Adipose tissue (tissue), 3 donors: ENCODE data around the gene GATB. TPM values are rescaled to one million over a fixed set of nuclear protein-coding genes. Genes with fewer than 3 reads are reported as not detected.

Source experiments
- H3K27ac ChIP-seq: one replicate; pipeline ENCODE4 v1.5.1; 2013; ENCODE audit warnings: low read depth, low read length
- WGBS, 3 donors: extraction: QIAGEN DNeasy Blood & Tissue Kit; methylation state at CpG; one replicate each; pipeline ENCODE4 v1.1.7; 2013; 5-methylcytosine and 5-hydroxymethylcytosine counted together
- polyA plus RNA-seq, 3 donors: library from polyadenylated mRNA; stranded (reverse); fragments of 200-250 nt; gene quantifications; one replicate each; pipeline ENCODE4 v1.2.3, GENCODE V29; 2013
- donor health status: healthy with polysubstance abuse.
- donor health status: Bipolar disorder and iron deficiency.
- donor health status: healthy.

Gene GATB
- polyA plus RNA-seq, 3 donors: 5.3 to 18.6 (median 17.9) TPM

- 87 to 92% (median 88%) methylated on average over 10 of the region's 10 CpGs for WGBS, 3 donors
- no peak overlapping the region for H3K27ac ChIP-seq
Measured at GRCh38 chr4:151689211-151689991, 71.4 kb downstream of the GATB start.

GRCh38 chr4:151688785-151689043 is 72.1 kb downstream of the GATB start:
- no peak overlapping the region for H3K27ac ChIP-seq

DNA sequence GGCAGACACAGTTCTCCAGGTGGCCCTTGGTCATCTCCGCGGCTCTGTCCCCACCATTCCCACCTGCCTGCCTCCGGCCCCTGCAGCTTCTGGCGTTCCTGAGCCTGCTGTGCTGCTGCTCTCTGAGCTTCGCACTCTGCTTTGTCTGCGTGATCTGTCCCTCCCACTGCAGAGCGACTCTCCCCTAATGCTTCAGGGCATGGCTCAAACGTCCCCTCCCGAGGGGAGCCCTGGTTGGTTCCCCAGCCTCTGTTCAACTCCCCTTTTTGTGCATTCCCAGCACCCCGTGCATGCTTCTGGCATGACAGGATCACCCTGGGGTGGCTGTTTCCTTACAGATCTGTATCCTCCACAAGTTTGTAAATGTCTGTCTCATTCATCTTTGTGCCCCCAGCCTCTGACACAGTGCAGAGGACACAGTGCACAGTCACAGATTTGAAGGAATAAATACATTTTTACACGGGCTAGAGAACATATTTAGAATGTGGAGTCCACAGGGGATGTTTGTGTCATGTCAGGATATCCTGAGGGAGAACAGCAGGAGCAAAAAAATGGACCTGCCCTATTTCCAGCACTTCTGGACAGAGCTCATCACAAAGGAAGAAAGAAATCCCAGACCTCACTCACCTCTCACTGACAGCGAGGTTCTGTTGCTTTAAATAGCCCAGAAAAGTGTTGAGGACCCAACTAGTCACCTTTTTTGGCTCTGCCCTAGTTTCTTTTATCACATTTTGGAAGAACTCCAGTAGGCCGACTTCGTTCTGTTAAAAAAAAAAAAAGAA is 72.6 kb downstream of the GATB start:
- H3K27ac ChIP-seq: no peak overlapping the region
- WGBS, 3 donors: 61 to 73% (median 64%) methylated on average over 14 of the region's 14 CpGs

- no peak overlapping the region for H3K27ac ChIP-seq
- WGBS, 3 donors: 69 to 83% (median 75%) methylated on average over 11 of the region's 11 CpGs
Measured at GRCh38 chr4:151687021-151687640, 73.7 kb downstream of the GATB start.

GRCh38 chr4:151685303-151685702 is 75.5 kb downstream of the GATB start:
- no peak overlapping the region for H3K27ac ChIP-seq
- 69 to 87% (median 85%) methylated on average over 5 of the region's 5 CpGs for WGBS, 3 donors

- WGBS, 3 donors: 97 to 98% (median 97%) methylated on average over 4 of the region's 4 CpGs
- no peak overlapping the region for H3K27ac ChIP-seq
Measured at GRCh38 chr4:151681085-151681484, 79.7 kb downstream of the GATB start.

DNA sequence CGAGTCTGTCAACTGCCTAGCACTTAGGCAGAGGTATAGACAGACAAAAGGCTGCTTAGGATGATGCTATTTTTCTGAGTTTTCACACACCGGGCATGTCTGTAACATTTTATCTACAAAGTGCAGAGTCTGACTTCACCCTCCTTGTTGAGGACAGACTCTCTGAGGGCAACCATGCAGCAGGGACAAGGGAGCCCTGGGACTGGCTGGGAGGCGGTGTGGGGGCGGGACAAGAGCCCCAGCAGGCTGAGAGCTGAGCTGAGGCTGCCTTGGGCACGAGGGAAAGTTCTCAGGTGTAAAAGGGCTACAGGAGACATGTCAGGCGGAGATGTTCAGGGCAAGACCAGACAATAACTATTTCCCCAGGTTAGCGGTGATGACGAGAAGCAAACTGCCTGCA is 81.6 kb downstream of the GATB start:
- 87 to 90% (median 90%) methylated on average over 8 of the region's 8 CpGs for WGBS, 3 donors
- no peak overlapping the region for H3K27ac ChIP-seq

DNA sequence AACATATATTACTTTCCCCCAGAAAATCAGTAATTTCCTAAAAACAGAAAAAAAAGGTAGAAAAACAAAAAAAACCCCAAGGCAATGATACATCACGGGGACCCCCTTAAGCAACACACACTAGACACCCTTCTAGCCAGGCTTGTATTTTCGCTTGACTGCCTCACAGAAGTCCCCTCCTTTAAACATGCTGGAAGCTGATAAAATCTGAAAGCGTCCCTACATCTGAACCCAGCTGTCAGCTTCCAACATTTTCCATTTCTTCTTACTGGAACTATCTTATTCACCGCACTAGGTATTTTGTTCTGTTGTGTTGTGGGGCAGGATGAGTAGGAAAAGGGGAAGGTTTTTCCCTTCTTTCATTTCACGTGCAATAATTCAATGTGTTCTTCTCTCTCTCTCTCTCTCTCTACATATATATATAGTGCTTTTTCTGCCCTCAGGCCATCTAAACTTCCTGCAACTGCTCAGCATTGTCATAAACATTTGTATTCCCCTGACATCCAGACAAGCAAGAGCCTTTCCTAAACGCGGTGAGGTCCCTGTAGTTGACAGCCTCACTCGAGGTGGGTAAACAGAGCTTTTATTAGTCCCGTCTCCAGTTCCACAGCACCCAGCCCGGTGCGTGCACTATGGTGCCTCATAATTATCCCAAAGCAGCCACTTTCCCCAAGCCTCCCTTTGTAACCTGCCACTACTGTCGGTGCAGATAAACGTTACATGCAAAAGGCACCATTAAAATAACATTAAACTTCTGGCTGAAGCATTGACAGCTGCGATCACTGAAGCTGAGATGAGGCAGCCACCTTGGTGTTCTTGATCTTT is 82.5 kb downstream of the GATB start:
- H3K27ac ChIP-seq: no peak overlapping the region
- 69 to 80% (median 78%) methylated on average over 14 of the region's 14 CpGs for WGBS, 3 donors

- H3K27ac ChIP-seq: no peak overlapping the region
- WGBS, 3 donors: 66 to 96% (median 96%) methylated on average over 3 of the region's 3 CpGs
Measured at GRCh38 chr4:151677193-151677592, 83.6 kb downstream of the GATB start.

DNA sequence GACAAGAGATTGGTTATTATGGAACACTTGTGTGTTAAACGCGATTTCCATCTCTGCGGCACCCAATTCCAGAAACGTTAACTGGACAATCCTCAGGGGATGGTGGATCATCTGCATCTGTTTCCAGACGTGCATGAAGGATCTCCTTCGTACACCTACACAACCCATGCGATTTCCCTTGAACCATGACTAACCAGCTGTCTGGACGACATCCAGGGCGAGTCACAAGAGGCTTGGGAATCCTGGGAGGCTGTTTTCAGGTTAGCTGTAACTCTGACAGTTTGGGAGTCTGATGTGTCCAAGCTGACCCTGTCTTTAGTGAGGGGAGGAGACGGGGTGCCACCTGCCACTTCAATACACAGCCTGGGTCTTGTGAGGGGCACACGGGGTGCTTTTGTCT is 84.5 kb downstream of the GATB start:
- 83 to 89% (median 84%) methylated on average over 11 of the region's 11 CpGs for WGBS, 3 donors
- no peak overlapping the region for H3K27ac ChIP-seq

DNA sequence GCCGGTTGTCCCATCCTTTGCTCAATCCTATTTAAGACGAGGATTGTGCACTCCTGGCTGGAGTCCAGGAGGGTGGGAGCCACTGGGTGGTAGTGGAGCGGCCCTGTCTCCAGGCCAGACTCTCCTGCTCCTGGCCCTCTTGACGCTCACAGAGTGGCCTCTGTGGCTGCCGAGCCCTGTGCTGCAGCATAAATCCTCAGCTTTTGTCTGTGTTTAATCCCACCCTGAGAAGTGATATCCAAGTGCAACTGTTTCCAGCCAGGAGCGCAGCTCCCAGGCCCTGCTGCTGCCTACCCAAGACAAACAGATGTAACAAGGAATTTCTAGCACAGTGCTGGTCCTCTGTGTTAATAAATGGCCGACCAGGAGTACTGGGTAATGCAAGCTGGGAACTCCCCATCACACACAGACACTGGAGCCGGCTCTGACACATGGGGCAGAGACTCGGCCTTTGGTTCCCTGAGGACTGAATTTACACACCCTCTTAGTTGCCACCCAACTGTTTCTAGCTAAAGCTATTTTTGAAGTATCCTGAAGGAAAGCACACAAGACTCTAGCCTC is 85.3 kb downstream of the GATB start:
- WGBS, 3 donors: 75 to 76% (median 76%) methylated on average over 9 of the region's 9 CpGs
- no peak overlapping the region for H3K27ac ChIP-seq

- WGBS, 3 donors: 15 to 45% (median 33%) methylated on average over 19 of the region's 19 CpGs
Measured at GRCh38 chr4:151674804-151675391, 85.9 kb downstream of the GATB start.

DNA sequence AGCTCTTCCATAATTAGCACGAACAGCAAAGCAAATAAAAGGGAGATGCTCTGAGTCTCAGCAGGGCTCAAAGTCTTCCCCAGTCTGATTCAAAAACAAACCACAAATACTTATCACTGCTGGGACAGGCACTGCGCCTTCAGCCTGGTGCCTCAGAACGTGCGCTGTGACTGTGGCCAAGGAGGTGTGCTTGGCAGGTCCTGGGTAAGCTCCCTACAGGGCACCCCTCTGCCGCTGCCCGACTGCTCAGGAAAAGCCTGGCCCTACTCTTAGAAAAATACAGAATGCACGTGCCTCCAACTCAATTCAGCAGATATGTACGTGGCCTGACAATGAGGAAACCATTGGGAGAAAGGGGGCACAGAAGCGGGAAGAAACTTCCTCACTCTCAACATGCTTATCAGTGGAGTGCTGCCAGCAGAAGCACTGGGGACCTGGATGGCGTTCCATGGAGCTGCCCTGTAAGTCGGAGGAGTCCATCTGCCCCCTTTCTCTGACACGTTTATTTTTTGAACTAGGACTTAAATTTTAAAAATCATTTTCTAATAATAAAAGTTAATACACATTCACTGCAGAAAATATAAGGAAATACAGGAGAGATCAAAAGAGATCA is 86.8 kb downstream of the GATB start:
- H3K27ac ChIP-seq: no peak overlapping the region
- 38 to 75% (median 65%) methylated on average over 12 of the region's 12 CpGs for WGBS, 3 donors

More at GRCh38 chr4:151674804-151675391, 85.9 kb downstream of the GATB start:
- no peak overlapping the region for H3K27ac ChIP-seq

DNA sequence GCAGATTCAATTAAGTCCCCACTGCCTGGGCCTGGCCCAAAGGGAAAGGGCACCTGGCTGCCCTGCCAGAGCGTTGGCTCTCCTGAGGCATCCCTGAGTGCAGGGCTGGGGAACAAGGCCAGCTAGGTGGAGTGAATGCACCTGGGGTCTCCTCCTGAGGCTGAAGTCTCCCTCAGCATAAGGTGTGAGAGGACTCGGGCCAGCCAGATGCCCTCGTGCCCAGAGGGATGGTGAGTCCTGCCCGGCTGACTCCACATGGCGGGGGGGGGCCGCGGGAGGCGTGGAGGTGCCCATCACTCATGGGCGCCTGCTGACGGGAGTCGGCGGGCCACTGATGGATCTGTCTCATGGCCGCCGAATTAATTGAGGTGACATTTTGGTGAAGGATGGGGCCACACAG is 87.8 kb downstream of the GATB start:
- WGBS, 3 donors: 91 to 94% (median 94%) methylated on average over 10 to 14 of the region's 14 CpGs
- H3K27ac ChIP-seq: no peak overlapping the region

DNA sequence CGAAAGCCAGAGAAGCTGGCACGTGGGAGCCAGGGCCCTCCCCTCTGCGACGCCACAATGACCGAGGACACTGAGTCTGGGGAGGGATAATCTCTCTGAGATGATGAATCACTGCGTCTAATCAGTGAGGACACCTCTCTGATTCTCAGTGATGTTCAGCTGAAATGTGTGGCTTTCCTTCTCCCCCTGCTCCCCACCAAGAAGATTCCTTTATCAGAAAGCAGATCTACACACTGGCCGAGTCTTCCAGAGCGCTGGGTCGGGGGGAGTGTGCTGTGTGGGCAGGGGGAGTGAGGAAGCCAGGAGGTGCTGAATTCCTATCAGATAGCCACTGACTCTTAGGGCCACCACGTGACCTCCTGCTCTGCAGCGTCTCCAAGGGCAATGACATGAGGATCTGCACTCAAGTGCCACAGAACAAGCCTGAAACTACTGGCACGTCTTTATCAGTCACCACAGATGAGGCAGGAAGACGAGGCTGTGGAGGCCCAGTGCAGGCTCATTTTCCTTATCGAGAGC is 89.2 kb downstream of the GATB start:
- 82 to 90% (median 85%) methylated on average over 14 of the region's 14 CpGs for WGBS, 3 donors
- no peak overlapping the region for H3K27ac ChIP-seq

GRCh38 chr4:151670843-151671242 is 90.0 kb downstream of the GATB start:
- H3K27ac ChIP-seq: no peak overlapping the region
- WGBS, 3 donors: 93 to 97% (median 96%) methylated on average over 5 of the region's 5 CpGs

DNA sequence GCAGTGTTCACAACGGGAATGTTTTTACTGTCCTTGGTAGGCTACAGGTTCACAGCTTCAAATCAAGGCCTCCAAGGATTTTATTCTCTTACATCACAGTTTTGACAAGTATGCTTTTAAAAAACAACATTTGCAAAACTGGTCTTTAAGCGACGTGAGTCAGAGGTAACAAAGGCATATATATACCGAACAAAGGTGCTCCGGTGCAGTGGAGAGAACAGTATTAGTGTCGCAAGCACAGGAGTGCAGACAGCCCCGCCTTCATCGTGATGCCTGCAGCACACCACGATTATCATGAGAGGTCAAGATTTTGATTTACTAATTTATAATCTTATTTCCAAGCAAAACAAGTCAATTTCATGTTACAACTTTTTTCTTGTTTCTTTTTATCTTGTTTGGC is 90.8 kb downstream of the GATB start:
- 89 to 92% (median 90%) methylated on average over 9 of the region's 9 CpGs for WGBS, 3 donors
- no peak overlapping the region for H3K27ac ChIP-seq
